ENCODE measurements around the gene BANP.
"Not testable (repeated sequence)": the region's sequence is repeated elsewhere in the genome, so short reads cannot be mapped to it uniquely, and the experiment has no call there.

BANP gene, protein sequence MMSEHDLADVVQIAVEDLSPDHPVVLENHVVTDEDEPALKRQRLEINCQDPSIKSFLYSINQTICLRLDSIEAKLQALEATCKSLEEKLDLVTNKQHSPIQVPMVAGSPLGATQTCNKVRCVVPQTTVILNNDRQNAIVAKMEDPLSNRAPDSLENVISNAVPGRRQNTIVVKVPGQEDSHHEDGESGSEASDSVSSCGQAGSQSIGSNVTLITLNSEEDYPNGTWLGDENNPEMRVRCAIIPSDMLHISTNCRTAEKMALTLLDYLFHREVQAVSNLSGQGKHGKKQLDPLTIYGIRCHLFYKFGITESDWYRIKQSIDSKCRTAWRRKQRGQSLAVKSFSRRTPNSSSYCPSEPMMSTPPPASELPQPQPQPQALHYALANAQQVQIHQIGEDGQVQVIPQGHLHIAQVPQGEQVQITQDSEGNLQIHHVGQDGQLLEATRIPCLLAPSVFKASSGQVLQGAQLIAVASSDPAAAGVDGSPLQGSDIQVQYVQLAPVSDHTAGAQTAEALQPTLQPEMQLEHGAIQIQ

DNA sequence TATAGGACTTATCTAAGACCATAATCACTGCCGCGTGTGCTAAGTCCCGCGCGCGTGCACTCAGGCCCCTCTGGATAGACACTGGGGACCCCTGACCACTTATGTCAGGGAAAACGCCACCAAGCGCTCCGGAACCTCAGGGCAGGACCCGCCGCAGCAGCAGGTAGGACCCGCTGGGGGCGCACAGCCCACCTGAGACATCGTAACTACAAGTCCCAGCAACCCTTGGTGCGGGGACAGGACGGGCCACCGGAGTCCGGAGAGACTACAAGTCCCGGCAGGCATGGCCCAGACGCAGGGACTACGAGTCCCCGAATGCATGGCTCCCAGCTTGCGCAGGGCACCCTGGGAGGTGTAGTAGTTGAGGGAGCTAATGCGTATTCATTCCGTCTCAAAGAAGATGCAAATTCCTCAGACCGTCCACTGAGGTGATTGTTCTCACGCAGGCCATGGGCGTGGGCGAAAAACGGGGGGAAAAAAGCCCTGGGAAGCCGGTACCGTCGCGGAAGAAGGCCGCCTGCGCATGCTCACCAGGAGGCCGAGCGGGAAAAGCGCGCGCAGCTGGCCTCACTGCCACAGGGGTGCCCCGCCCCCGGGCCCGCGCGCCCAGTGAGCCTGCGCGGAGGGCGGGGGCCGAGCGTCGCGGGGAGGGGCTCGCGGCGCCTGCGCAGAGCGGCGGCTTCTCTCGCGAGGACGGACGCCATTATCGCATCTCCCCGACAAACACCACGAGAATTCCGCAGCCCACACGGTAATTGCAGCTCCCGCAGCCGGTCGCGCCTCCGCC, at the start of gene BANP:
Gene BANP, plus strand, starts transcription at position 670 of the 787 bp plus-strand sequence. CDS start 23,682 bp downstream, outside the sequence.
- peak; percentile 95 to 96 for DNase-seq

DNA sequence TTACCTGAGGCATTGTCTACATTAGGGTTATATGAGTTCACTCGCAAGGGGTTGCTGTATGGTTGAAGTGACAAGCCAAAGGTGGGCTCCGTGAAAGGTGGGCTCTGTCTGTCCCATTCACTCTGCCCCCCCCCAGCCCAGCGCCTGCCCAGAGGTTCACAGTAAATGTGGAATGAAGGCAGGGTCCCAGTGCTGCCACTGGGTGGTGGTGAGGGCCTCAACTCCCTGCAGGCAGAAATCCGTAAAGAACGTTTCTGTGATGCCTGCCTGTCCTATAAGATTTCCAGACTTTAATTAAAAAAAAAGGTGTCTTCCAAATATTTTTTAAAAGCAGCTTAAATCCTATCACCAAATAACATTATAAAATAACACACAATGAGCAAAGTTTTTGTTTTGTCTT, 46.3 kb upstream of the BANP start:
- not testable (repeated sequence) for DNase-seq

DNA sequence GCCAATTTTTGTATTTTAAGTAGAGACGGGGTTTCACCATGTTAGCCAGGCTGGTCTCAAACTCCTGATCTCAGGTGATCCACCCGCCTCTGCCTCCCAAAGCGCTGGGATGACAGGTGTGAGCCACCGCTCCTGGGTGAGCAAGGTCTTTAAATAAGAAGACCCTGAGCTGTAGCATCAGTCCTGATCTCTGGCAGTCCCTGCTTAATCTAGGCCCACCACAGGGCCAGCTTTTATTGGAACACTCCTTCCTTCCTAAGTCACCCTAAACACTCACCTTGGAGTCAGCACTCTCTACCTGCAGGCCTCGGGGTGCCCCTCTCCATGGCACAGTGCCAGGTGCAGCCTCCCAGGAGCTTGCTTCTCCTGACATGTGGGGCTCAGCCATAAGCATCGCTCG, 45.7 kb upstream of the BANP start:
- not testable (repeated sequence) for DNase-seq

DNA sequence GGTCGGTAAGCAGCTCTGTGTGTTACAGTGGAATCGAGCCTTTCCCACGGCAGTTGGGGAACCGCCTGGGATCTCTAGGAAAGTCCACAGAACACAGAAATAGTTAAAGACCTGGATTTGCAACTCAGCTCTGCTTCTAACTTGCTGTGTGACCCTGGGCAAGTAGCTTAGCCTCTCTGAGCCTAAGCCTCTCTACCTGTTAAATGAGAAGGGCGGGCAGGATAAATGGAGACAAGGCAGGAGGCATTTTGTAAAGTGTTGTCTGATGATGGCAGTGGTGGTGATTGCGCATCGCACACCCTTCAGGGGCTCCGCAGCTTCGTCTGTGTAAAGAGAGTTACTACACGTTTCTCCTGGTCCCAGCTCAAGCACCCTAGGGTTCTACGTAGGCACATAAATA, 43.1 kb upstream of the BANP start:
- DNase-seq = not testable (repeated sequence)

DNA sequence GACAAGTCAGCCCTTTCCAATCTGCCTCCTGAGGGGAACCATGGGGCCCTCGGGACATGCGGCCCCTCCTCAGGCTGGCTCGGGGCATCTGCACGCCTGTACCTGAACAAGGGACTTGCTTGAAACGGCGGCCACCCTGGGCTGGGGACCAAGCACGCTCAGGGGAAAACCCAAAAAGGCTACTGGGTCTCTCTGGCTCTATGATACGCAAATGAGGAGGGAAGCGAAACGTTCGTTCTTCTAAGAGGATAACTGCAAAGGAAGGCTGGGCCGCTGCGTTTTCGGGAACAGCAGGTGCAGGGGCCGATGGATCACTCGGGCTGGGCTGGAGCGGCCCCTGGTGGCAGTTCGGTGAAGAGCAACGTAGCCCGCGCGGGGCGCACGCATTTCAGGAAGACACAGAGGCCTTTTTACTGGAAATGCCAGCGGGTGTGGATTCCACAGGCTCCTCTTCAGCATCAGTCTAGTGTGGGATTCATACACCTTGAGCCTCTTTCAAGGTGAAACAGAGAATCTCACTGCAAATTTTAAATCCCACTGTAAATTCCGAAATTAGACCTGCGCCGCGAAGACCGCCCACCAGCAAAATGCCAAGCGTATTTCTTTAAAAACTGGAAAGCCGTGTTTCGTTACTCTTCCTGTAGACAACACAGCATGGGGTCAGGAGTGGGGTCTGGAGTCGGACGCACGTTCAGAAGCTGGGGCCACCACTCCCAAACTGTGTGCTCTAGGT, 41.9 kb upstream of the BANP start:
- DNase-seq = peak; percentile 97

DNA sequence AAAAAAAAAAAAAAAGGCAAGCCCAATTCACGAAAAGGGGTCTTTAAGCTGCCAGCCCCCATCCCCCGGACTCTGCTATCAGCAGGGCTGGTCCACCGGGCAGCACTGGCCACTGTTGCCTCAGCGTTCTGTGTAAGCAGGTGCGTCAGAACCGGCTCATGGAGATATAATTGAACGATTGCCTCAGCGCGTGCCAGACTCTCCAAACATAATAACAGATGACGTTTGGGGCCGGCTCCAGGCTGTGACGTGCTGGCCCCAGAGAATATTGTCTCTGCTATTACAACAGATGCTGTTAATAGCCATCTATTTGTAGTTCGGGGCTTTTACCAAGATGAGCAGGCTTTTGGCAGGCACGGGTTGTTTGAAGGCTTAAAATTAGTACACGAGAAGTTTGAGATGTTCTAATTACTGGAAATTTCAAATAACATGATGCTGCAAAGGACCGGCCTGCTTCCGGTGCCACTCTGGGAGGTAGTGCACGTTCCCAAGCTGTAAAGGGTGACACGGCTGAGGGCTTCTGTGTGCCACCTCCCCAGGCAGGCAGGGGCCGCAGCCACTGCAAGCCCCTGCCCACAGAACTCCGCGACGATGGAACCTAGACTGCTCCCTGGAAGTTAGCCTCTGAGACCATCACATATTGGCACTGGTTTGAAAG, 40.0 kb upstream of the BANP start:
- not testable (repeated sequence) for DNase-seq

DNA sequence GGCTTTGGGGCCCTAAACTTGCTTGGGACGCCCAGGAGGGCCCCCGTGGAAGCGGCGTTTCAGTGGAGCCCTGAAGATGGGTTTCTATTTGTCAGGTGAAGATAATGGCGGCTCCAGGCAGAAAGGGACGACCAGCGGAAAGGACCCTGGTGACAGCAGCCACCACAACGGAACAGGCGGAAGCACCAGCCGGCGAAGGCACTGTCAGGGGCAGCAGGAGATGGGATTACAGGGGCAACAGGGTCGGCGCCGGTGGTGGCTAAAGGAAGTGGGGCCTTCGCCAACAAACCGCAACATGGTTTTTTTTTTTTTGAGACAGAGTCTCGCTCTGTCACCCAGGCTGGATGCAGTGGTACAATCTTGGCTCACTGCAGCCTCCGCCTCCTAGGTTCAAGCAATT, 38.5 kb upstream of the BANP start:
- not testable (repeated sequence) for DNase-seq

DNA sequence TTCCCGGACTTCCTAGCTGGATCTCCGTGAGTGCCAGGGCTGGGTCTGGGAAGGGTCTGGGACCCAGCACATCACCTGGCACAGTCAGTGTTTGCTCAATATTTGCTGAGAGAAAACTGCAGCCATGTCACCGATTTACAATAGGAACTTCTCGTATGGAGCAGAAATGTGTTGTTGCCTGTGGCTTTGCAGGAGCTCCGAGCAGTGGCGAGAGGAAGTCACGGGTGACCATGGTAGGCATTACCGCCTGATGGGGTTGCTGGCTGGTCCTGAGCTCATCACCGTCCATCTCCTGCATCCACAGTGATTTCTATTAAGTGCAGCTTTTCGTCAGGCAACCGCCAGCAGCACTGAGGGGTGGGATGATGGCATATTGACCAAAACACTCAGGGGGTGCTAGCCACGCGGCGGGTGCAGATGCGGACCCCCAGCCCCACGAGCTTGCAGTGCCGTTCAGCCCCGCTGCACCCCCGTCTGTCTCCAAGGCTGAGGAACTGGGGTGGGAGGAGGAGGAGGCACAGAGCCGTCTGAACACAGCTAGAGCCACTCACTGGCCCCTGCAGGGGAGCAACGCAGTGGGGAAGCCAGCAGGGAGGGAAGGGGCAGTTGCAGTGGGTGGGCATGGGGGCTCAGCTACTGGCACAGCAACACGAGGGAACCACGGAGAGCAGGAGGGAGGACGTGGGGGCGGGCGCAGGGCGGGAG, 37.1 kb upstream of the BANP start:
- not testable (repeated sequence) for DNase-seq

DNA sequence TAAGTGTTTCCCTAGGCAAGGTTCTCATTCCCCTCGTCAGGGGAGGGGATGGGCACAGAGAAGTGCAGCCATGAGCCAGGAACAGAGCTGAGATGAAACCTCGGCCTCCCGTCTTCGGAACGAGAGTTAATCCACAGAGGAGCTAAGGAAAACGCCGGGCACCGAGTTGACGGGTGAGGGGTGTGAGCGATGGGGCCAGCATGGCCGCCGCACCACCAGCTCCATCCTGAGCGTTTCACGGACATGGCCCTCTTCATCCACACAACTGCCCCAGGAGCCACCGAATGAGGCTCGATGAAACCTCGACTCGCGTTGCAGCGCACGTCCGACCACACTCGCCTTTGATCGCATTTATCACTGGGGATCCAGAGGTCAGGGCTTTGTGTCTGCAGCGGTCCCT, 36.4 kb upstream of the BANP start:
- DNase-seq = no peak

DNA sequence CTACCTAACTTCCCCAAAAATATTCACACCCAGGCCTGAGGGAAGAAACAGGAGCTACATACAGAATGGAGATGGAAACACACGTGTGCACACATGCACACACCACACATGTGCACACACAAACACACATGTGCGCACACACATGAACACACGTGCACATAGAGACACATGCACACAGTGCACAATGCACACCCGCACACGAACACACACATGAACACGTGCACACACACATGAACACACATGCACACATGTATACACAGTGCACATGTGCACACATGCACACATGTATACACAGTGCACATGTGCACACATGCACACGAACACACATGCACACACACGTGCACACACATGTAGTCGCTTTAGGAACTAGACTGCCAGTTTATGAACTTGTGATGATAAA, 33.7 kb upstream of the BANP start:
- DNase-seq = no peak

DNA sequence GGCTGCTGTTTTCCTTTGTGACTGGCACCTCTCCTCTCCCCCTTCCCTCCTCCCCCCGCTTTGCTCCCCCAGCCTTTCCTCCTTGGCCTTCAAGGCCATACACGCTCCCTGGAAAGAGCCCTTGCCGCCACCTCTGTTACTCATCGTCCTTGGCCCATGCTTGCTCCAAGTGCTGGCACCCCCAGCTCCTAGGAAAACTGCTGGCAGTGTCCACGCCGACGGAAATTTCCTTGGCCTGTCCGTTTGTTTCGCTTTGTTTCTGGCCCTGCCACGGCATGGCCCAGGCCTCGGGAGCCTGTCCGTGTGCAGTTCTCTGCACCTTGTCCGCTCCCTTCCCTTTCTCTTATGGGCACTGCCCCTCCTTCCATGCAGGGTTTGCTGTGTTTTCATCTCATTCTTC, 32.9 kb upstream of the BANP start:
- DNase-seq = no peak

DNA sequence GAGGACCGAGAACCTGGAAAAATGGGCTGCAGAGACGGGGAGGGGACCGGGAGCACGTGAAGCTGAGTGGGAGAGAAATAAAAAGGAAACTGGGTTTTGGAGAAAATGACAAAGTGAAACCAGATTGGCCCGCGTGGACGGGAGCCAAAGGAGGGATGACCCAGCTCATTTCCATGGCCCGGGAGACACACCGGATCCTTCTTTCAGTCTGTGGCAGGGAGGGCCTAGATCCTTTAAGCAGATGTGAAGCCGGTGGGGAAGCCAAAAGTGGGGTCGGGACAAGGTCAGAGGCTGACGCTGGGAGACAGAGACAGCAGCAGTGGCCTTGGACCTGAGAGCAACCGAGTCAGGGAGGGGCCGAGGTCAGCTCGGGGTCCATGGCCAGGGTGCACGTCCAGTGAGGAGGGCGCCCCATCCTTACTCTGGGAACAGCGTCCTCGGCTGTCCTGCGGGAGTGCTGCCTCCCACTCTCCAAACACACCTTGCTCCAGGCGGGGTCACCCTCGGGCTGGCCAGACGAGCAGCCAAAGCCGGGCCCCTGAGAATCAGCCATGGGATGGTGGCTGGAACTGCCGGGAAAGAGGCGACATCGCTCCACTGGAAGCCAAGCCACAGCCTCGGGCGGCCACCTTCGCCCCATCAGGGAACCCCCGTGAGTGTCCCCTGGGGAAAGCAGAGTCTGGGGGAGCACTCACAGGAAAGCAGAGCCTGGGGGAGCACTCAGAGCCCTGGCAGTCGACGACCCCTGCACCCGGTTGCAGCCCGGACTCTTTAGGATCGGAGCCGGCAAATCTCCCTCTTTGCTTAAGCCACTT, 32.2 kb upstream of the BANP start:
- no peak for DNase-seq

DNA sequence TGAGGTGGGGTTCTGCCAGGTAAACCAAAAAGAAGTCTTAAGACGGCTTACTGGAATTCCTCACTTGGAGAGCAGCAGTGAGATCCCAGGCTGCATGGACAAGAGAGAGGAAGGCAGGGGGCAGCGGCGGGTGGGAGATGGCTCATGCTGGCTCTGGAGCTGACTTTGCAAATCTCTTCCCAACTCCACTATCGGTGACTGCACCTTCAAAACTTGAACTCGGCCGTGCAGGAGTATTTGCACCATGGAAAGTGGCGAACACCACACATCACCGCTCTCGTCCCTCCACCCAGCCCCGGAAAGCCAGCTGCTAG, 31.6 kb upstream of the BANP start:
- DNase-seq = no peak

DNA sequence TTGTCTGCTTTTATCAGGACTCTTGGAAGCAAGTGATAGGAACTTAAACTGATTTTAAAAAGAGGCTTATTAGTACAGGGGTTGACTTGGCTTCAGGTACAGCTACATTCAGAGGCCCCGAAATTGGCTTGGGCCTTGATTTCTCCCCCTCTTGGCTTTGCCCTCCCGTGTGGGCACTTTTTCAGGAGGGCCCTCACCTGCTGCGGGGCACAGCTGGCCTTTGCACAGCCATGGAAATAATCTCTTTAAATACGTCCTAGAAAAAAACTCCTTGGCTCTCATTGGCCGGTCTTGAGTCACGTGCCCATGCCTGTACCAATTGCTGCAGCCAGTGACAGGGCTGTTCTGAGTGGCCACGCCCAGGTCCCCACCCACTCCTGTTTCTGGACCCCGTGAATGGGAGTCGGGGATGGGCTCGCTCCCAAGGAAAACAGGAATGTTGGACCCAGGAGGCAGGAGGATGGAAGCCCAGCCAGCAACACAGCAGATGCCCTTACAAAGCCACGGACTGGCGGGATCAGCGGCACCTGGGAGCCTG, 29.9 kb upstream of the BANP start:
- no peak for DNase-seq

DNA sequence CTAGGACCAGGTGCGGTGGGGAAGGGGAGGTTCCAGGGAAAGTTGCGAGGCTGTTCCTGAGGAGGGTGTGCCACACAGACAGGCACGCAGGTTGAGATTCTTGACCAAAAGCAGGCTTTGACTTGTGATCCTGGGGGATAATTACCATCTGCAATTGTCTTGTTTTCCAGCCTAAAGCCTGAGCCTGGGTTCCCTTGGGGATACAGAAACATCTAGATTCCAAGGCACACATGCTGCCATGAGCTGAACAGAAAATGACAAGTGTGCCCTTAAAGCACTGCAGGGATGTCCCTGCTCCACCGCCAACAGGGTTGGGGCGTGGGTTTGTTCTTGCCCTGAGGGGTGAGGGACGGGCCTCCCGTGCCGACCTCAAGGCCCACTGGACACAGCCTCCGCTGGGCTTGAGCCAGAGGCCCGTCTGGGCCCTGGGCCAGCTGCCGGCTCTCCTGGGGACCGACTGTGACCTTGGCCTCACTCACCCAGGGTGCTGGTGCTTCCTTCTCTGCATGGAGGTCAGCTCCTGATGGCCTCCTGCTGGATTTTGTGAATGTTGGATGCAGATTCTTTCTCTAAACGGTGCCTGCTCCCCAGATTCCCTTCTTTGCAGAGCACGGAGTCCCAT, 28.9 kb upstream of the BANP start:
- DNase-seq = no peak

DNA sequence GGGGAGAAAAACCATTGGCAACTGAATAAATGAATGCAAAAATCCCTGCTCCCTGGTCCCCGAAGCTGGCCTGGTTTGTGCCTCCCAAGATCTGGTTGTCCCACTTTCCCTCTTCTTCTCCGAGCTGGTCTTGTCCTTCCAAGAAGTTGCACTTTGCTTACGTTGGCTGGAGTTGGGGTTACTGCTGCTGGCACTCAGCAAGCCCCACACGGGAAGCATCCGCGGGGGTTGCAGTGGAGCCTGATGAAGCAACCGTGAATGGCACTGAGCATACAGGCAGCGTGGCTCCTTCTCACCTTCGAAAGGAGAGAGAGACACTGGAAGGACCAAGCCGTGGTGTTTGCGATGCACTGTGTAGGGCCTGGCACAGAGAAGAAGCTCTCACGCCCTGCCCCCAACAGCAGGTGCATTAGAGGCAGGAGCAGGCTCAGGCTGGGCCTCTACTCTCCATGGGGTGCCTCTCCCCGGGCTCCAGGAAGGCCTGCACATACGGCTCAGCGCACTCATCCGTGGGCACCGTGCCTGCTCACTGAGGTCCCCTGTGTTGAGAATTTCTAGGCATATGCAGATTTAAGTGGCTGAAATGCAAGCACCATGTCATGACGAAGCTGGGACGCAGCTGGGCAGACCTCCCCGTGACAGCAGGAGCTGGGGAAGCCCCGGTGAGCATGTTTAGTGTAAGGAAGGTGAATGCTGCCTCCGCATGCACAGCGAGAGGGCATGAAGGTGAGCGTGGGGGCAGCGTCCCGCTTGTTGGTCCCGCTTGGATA, 27.0 kb upstream of the BANP start:
- DNase-seq = no peak

DNA sequence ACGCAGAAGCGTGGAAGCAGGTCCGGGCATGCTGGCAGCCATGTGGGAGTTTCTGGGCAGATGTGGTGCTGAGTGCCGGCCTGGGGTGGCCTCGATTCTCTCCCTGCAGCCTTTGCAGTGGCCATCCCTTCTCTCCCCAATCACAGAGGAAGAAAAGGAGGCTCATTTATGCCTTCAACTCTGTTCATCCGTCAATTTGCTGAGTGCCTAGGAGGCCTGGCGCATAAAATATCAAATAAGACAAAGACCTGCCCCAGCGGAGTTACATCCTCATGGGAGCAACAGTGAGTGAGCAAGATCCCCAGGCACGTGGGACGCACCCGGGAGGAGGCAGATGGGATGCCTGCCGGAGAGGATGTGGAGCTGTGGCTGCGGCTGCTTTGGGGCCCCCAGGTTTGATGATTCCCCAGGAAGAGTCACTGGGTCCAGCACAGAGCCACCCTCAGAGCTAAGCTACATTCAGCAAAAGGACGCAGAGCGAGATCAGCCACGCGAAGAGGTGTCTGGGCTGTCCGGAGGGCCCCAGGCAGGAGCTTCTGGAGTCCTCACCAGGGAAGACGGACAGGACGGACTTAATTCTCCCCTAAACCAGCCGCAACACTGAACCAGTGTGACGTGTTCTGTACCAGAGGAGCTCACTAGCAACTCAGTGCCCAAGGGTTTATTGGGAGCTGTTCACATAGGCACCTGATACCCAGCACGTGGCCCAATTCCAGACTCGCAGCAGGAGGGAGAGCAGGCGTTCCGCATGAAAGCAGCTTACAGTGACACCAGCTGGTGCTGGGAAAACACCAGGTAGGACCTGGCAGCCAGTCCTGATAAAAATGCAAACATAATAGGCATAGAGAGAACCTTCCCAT, 26.2 kb upstream of the BANP start:
- DNase-seq = no peak

Measured in activated T-cell treated with anti-CD3 and anti-CD28 coated beads, Interleukin-2, amount 50 U/mL, for 48 hours (primary cell).